ENCODE results near the gene NTRK2. TPM values are rescaled to one million over a fixed set of nuclear protein-coding genes. Genes with fewer than 3 reads are reported as not detected.

The NTRK2 gene
- total and polyA plus RNA-seq, 4 donors = 0.88 to 48.1 (median 28.2) TPM

GRCh38 chr9:84697509-84698114, 28.1 kb downstream of the NTRK2 start:
- no peaks in the 10 kb centered on the region for H3K36me3 ChIP-seq (ENCODE audit: control insufficient read depth in 1 of 2, insufficient read depth in 2 of 2, low read length in 1 of 2)
- H3K9me3 ChIP-seq (ENCODE audit: control insufficient read depth, low read length) = no peaks in the 10 kb centered on the region
- no peak overlapping the region for H3K4me3 ChIP-seq (ENCODE audit: low read length in 2 of 2)
- DNase-seq (peak; percentile 75 to 92), ATAC-seq (ENCODE audit: low FRiP score) (peak; percentile 76)
- WGBS, 2 donors = 49 to 52% methylated on average over 4 of the region's 4 CpGs
- no peaks in the 10 kb centered on the region for H3K27me3 ChIP-seq (ENCODE audit: control insufficient read depth in 1 of 2, insufficient read depth in 2 of 2, low read length in 1 of 2)
- H3K27ac ChIP-seq (ENCODE audit: low read depth in 1 of 2, low read length in 2 of 2) = no peak overlapping the region
- intact Hi-C loops (cut with DNase I) = loop anchor here (2.0 to 10.0 kb wide), 2 partner anchors 257 to 557 kb away; no protein-coding TSS in a partner anchor
- H3K4me1 ChIP-seq (ENCODE audit: control insufficient read depth in 1 of 2, insufficient read depth in 2 of 2, low read length in 2 of 2) = no peaks in the 10 kb centered on the region

- Histone ChIP-seq H3K36me3 (ENCODE audit: control insufficient read depth in 1 of 2, insufficient read depth in 2 of 2, low read length in 1 of 2) (no peaks in the 10 kb centered on the region), H3K27ac (ENCODE audit: low read depth in 1 of 2, low read length in 2 of 2) (no peak overlapping the region), H3K27me3 (ENCODE audit: control insufficient read depth in 1 of 2, insufficient read depth in 2 of 2, low read length in 1 of 2) (no peaks in the 10 kb centered on the region), H3K9me3 (ENCODE audit: control insufficient read depth, low read length) (no peaks in the 10 kb centered on the region), H3K4me1 (ENCODE audit: control insufficient read depth in 1 of 2, insufficient read depth in 2 of 2, low read length in 2 of 2) (no peaks in the 10 kb centered on the region), H3K4me3 (ENCODE audit: low read length in 2 of 2) (no peak overlapping the region)
- ATAC-seq (ENCODE audit: low FRiP score) (no peak), DNase-seq (no peak)
- intact Hi-C loops (cut with DNase I) = loop anchor here (10.0 kb wide), 1 partner anchor 556 kb away; no protein-coding TSS in a partner anchor
- WGBS, 2 donors = 94 to 96% methylated on average over 2 of the region's 2 CpGs
Observed at GRCh38 chr9:84698323-84698722, 28.8 kb downstream of the NTRK2 start.

GRCh38 chr9:84699984-84700383, 30.5 kb downstream of the NTRK2 start:
- no peaks in the 10 kb centered on the region for H3K27me3 ChIP-seq (ENCODE audit: control insufficient read depth in 1 of 2, insufficient read depth in 2 of 2, low read length in 1 of 2)
- no peak overlapping the region for H3K27ac ChIP-seq (ENCODE audit: low read depth in 1 of 2, low read length in 2 of 2)
- H3K4me1 ChIP-seq (ENCODE audit: control insufficient read depth in 1 of 2, insufficient read depth in 2 of 2, low read length in 2 of 2) = no peaks in the 10 kb centered on the region
- 85 to 88% methylated on average over 1 of the region's 1 CpG for WGBS, 2 donors
- H3K4me3 ChIP-seq (ENCODE audit: low read length in 2 of 2) = no peak overlapping the region
- H3K9me3 ChIP-seq (ENCODE audit: control insufficient read depth, low read length) = no peaks in the 10 kb centered on the region
- DNase-seq (no peak), ATAC-seq (ENCODE audit: low FRiP score) (no peak)
- intact Hi-C loops (cut with DNase I) = loop anchor here (10.0 kb wide), 1 partner anchor 555 kb away; no protein-coding TSS in a partner anchor
- H3K36me3 ChIP-seq (ENCODE audit: control insufficient read depth in 1 of 2, insufficient read depth in 2 of 2, low read length in 1 of 2) = no peaks in the 10 kb centered on the region

- Histone ChIP-seq H3K9me3 (ENCODE audit: control insufficient read depth, low read length) (no peaks in the 10 kb centered on the region), H3K27ac (ENCODE audit: low read depth in 1 of 2, low read length in 2 of 2) (no peak overlapping the region), H3K36me3 (ENCODE audit: control insufficient read depth in 1 of 2, insufficient read depth in 2 of 2, low read length in 1 of 2) (no peaks in the 10 kb centered on the region), H3K4me3 (ENCODE audit: low read length in 2 of 2) (no peak overlapping the region), H3K4me1 (ENCODE audit: control insufficient read depth in 1 of 2, insufficient read depth in 2 of 2, low read length in 2 of 2) (no peaks in the 10 kb centered on the region), H3K27me3 (ENCODE audit: control insufficient read depth in 1 of 2, insufficient read depth in 2 of 2, low read length in 1 of 2) (no peaks in the 10 kb centered on the region)
- 95 to 96% methylated on average over 6 of the region's 6 CpGs for WGBS, 2 donors
- intact Hi-C loops (cut with DNase I) = no loop called here
- ATAC-seq (ENCODE audit: low FRiP score) (no peak), DNase-seq (no peak)
Observed at GRCh38 chr9:84701801-84702200, 32.3 kb downstream of the NTRK2 start.

- no peak for ATAC-seq (ENCODE audit: low FRiP score)
- Histone ChIP-seq H3K4me3 (ENCODE audit: low read length in 2 of 2) (no peak overlapping the region), H3K27ac (ENCODE audit: low read depth in 1 of 2, low read length in 2 of 2) (no peak overlapping the region), H3K4me1 (ENCODE audit: control insufficient read depth in 1 of 2, insufficient read depth in 2 of 2, low read length in 2 of 2) (no peaks in the 10 kb centered on the region), H3K27me3 (ENCODE audit: control insufficient read depth in 1 of 2, insufficient read depth in 2 of 2, low read length in 1 of 2) (no peaks in the 10 kb centered on the region), H3K9me3 (ENCODE audit: control insufficient read depth, low read length) (no peaks in the 10 kb centered on the region), H3K36me3 (ENCODE audit: control insufficient read depth in 1 of 2, insufficient read depth in 2 of 2, low read length in 1 of 2) (no peaks in the 10 kb centered on the region)
- no peak for DNase-seq
- WGBS, 2 donors = 44 to 48% methylated on average over 1 of the region's 1 CpG
- intact Hi-C loops (cut with DNase I) = no loop called here
Observed at GRCh38 chr9:84702471-84702870, 32.9 kb downstream of the NTRK2 start.

GRCh38 chr9:84703793-84704192, 34.3 kb downstream of the NTRK2 start:
- H3K36me3 ChIP-seq (ENCODE audit: control insufficient read depth in 1 of 2, insufficient read depth in 2 of 2, low read length in 1 of 2) = no peaks in the 10 kb centered on the region
- no peaks in the 10 kb centered on the region for H3K4me1 ChIP-seq (ENCODE audit: control insufficient read depth in 1 of 2, insufficient read depth in 2 of 2, low read length in 2 of 2)
- H3K4me3 ChIP-seq (ENCODE audit: low read length in 2 of 2) = no peak overlapping the region
- DNase-seq = no peak
- no peaks in the 10 kb centered on the region for H3K27me3 ChIP-seq (ENCODE audit: control insufficient read depth in 1 of 2, insufficient read depth in 2 of 2, low read length in 1 of 2)
- H3K27ac ChIP-seq (ENCODE audit: low read depth in 1 of 2, low read length in 2 of 2) = no peak overlapping the region
- no peak for ATAC-seq (ENCODE audit: low FRiP score)
- no peaks in the 10 kb centered on the region for H3K9me3 ChIP-seq (ENCODE audit: control insufficient read depth, low read length)
- intact Hi-C loops (cut with DNase I) = no loop called here

GRCh38 chr9:84705128-84705527, 35.6 kb downstream of the NTRK2 start:
- intact Hi-C loops (cut with DNase I) = no loop called here
- DNase-seq = no peak
- 90 to 93% methylated on average over 5 of the region's 5 CpGs for WGBS, 2 donors
- H3K27me3 ChIP-seq (ENCODE audit: control insufficient read depth in 1 of 2, insufficient read depth in 2 of 2, low read length in 1 of 2) = no peaks in the 10 kb centered on the region
- H3K4me1 ChIP-seq (ENCODE audit: control insufficient read depth in 1 of 2, insufficient read depth in 2 of 2, low read length in 2 of 2) = no peaks in the 10 kb centered on the region
- H3K9me3 ChIP-seq (ENCODE audit: control insufficient read depth, low read length) = no peaks in the 10 kb centered on the region
- ATAC-seq (ENCODE audit: low FRiP score) = no peak
- H3K4me3 ChIP-seq (ENCODE audit: low read length in 2 of 2) = no peak overlapping the region
- no peaks in the 10 kb centered on the region for H3K36me3 ChIP-seq (ENCODE audit: control insufficient read depth in 1 of 2, insufficient read depth in 2 of 2, low read length in 1 of 2)
- H3K27ac ChIP-seq (ENCODE audit: low read depth in 1 of 2, low read length in 2 of 2) = no peak overlapping the region

- H3K27me3 ChIP-seq (ENCODE audit: control insufficient read depth in 1 of 2, insufficient read depth in 2 of 2, low read length in 1 of 2) = no peaks in the 10 kb centered on the region
- peaks cover 2% of the 10 kb centered on the region for H3K9me3 ChIP-seq (ENCODE audit: control insufficient read depth, low read length)
- no peak overlapping the region for H3K27ac ChIP-seq (ENCODE audit: low read depth in 1 of 2, low read length in 2 of 2)
- H3K4me1 ChIP-seq (ENCODE audit: control insufficient read depth in 1 of 2, insufficient read depth in 2 of 2, low read length in 2 of 2) = no peaks in the 10 kb centered on the region
- intact Hi-C loops (cut with DNase I) = no loop called here
- no peak overlapping the region for H3K4me3 ChIP-seq (ENCODE audit: low read length in 2 of 2)
- WGBS, 2 donors = 88 to 97% methylated on average over 1 of the region's 1 CpG
- ATAC-seq (ENCODE audit: low FRiP score) (no peak), DNase-seq (no peak)
- no peaks in the 10 kb centered on the region for H3K36me3 ChIP-seq (ENCODE audit: control insufficient read depth in 1 of 2, insufficient read depth in 2 of 2, low read length in 1 of 2)
Observed at GRCh38 chr9:84708400-84708799, 38.9 kb downstream of the NTRK2 start.

- Histone ChIP-seq H3K4me3 (ENCODE audit: low read length in 2 of 2) (no peak overlapping the region), H3K4me1 (ENCODE audit: control insufficient read depth in 1 of 2, insufficient read depth in 2 of 2, low read length in 2 of 2) (no peaks in the 10 kb centered on the region), H3K9me3 (ENCODE audit: control insufficient read depth, low read length) (peaks cover 2% of the 10 kb centered on the region), H3K27ac (ENCODE audit: low read depth in 1 of 2, low read length in 2 of 2) (no peak overlapping the region), H3K36me3 (ENCODE audit: control insufficient read depth in 1 of 2, insufficient read depth in 2 of 2, low read length in 1 of 2) (no peaks in the 10 kb centered on the region), H3K27me3 (ENCODE audit: control insufficient read depth in 1 of 2, insufficient read depth in 2 of 2, low read length in 1 of 2) (no peaks in the 10 kb centered on the region)
- WGBS, 2 donors = 90 to 92% methylated on average over 1 of the region's 1 CpG
- DNase-seq = no peak
- intact Hi-C loops (cut with DNase I) = no loop called here
- ATAC-seq (ENCODE audit: low FRiP score) = no peak
Observed at GRCh38 chr9:84709056-84709455, 39.5 kb downstream of the NTRK2 start.
